ENCODE results near the gene CCDC85C. TPM values are rescaled to one million over a fixed set of nuclear protein-coding genes. Genes with fewer than 3 reads are reported as not detected.
A peak's percentile ranks its signal among the peaks of the same experiment; 100 is the strongest.

CCDC85C gene
- total RNA-seq, 2 donors from 2014 or later = 32.8 to 45.8 TPM

GRCh38 chr14:99586054-99586760, 17.8 kb downstream of the CCDC85C start:
- no peak for DNase-seq
- WGBS, 2 experiments (ENCODE audit: insufficient coverage in 1 of 2, insufficient read length in 1 of 2) = 94 to 95% methylated on average over 10 to 16 of the region's 16 CpGs
- no peak for TF ChIP-seq CTCF (conservative IDR thresholded peaks at IDR 0.05)
- H3K4me3 Mint-ChIP-seq = no peak overlapping the region
- no peak overlapping the region for H3K4me3 ChIP-seq (ENCODE audit: low read length)
- H3K27me3 ChIP-seq (ENCODE audit: control insufficient read depth, insufficient read depth, low read length, poor library complexity, severe bottlenecking) = no peaks in the 10 kb centered on the region
- H3K9ac ChIP-seq (ENCODE audit: extremely low read depth, low read length, poor library complexity, severe bottlenecking) = no peak overlapping the region
- H3K9me3 Mint-ChIP-seq = no peaks in the 10 kb centered on the region
- H3K4me1 Mint-ChIP-seq = peaks cover 28% of the 10 kb centered on the region
- no peaks in the 10 kb centered on the region for H3K27me3 Mint-ChIP-seq (ENCODE audit: insufficient read depth)
- peaks cover 6% of the 10 kb centered on the region for H3K36me3 ChIP-seq (ENCODE audit: control insufficient read depth, insufficient read depth, low read length)
- H3K4me1 ChIP-seq (ENCODE audit: control insufficient read depth, insufficient read depth, low read length) = peaks cover 8% of the 10 kb centered on the region
- H3K36me3 Mint-ChIP-seq (ENCODE audit: low read depth) = no peaks in the 10 kb centered on the region
- H3K9me3 ChIP-seq (ENCODE audit: control insufficient read depth, low read length) = no peaks in the 10 kb centered on the region
- H3K27ac ChIP-seq (ENCODE audit: low read depth, low read length) = no peak overlapping the region
- H3K27ac Mint-ChIP-seq = no peak overlapping the region

GRCh38 chr14:99584823-99585222, 19.2 kb downstream of the CCDC85C start:
- Mint-ChIP-seq H3K27ac (no peak overlapping the region), H3K4me1 (peaks cover 28% of the 10 kb centered on the region), H3K36me3 (ENCODE audit: low read depth) (no peaks in the 10 kb centered on the region), H3K9me3 (no peaks in the 10 kb centered on the region), H3K4me3 (no peak overlapping the region), H3K27me3 (ENCODE audit: insufficient read depth) (no peaks in the 10 kb centered on the region)
- Histone ChIP-seq H3K27ac (ENCODE audit: low read depth, low read length) (no peak overlapping the region), H3K9ac (ENCODE audit: extremely low read depth, low read length, poor library complexity, severe bottlenecking) (no peak overlapping the region), H3K9me3 (ENCODE audit: control insufficient read depth, low read length) (no peaks in the 10 kb centered on the region), H3K4me3 (ENCODE audit: low read length) (no peak overlapping the region), H3K4me1 (ENCODE audit: control insufficient read depth, insufficient read depth, low read length) (peaks cover 16% of the 10 kb centered on the region), H3K36me3 (ENCODE audit: control insufficient read depth, insufficient read depth, low read length) (peaks cover 6% of the 10 kb centered on the region), H3K27me3 (ENCODE audit: control insufficient read depth, insufficient read depth, low read length, poor library complexity, severe bottlenecking) (no peaks in the 10 kb centered on the region)
- TF ChIP-seq CTCF (conservative IDR thresholded peaks at IDR 0.05) = no peak
- no peak for DNase-seq
- 50 to 63% methylated on average over 2 to 3 of the region's 3 CpGs for WGBS, 2 experiments (ENCODE audit: insufficient coverage in 1 of 2, insufficient read length in 1 of 2)

- Histone ChIP-seq H3K4me1 (ENCODE audit: control insufficient read depth, insufficient read depth, low read length) (peaks cover 19% of the 10 kb centered on the region), H3K36me3 (ENCODE audit: control insufficient read depth, insufficient read depth, low read length) (peaks cover 6% of the 10 kb centered on the region), H3K4me3 (ENCODE audit: low read length) (no peak overlapping the region), H3K9ac (ENCODE audit: extremely low read depth, low read length, poor library complexity, severe bottlenecking) (no peak overlapping the region), H3K27me3 (ENCODE audit: control insufficient read depth, insufficient read depth, low read length, poor library complexity, severe bottlenecking) (no peaks in the 10 kb centered on the region), H3K27ac (ENCODE audit: low read depth, low read length) (peak overlapping the region; percentile 67), H3K9me3 (ENCODE audit: control insufficient read depth, low read length) (no peaks in the 10 kb centered on the region)
- no peak for DNase-seq
- WGBS, 2 experiments (ENCODE audit: insufficient coverage in 1 of 2, insufficient read length in 1 of 2) = 95 to 96% methylated on average over 11 of the region's 11 CpGs
- TF ChIP-seq CTCF (conservative IDR thresholded peaks at IDR 0.05) = no peak
- Mint-ChIP-seq H3K36me3 (ENCODE audit: low read depth) (no peaks in the 10 kb centered on the region), H3K4me1 (peaks cover 18% of the 10 kb centered on the region), H3K9me3 (no peaks in the 10 kb centered on the region), H3K27me3 (ENCODE audit: insufficient read depth) (no peaks in the 10 kb centered on the region), H3K4me3 (no peak overlapping the region), H3K27ac (no peak overlapping the region)
Observed at GRCh38 chr14:99581938-99582337, 22.1 kb downstream of the CCDC85C start.

Measured in endodermal cell (in vitro differentiated cells).